Measurements from ENCODE around the gene HTR3E. TPM values are rescaled to one million over a fixed set of nuclear protein-coding genes. Genes with fewer than 3 reads are reported as not detected.

The HTR3E gene
- total RNA-seq, 1 experiment from 2014 or later = not detected

GRCh38 chr3:184078851-184079250 lies 18.0 kb upstream of the HTR3E start:
- ATAC-seq (no peak), DNase-seq (ENCODE audit: low spot score) (no peak)
- Mint-ChIP-seq H3K9me3 (peaks cover 12% of the 10 kb centered on the region), H3K4me3 (no peak overlapping the region), H3K27me3 (ENCODE audit: low read depth) (no peaks in the 10 kb centered on the region), H3K4me1 (peaks cover 5% of the 10 kb centered on the region), H3K36me3 (peaks cover 3% of the 10 kb centered on the region; the same call in 1 of the 2 replicates), H3K27ac (no peak overlapping the region)
- ChIA-PET POLR2A (no interaction called here), CTCF (no interaction called here)
- no peak for TF ChIP-seq CDX4 (CRISPR knock-in tag; IDR thresholded peaks at IDR 0.05; ENCODE audit: borderline replicate concordance)
- no peak for TF ChIP-seq E2F1 (CRISPR knock-in tag; IDR thresholded peaks at IDR 0.05)
- no peak for TF ChIP-seq ATF3 (CRISPR knock-in tag; conservative IDR thresholded peaks at IDR 0.05)
- no peak for TF ChIP-seq CBFB (CRISPR knock-in tag; IDR thresholded peaks at IDR 0.05; ENCODE audit: low read depth)
- no peak for TF ChIP-seq USF2 (CRISPR knock-in tag; IDR thresholded peaks at IDR 0.05)
- TF ChIP-seq FOXK1 (CRISPR knock-in tag; IDR thresholded peaks at IDR 0.05) = no peak
- no peak for TF ChIP-seq RELA (CRISPR knock-in tag; IDR thresholded peaks at IDR 0.05; ENCODE audit: borderline replicate concordance)
- no peak for TF ChIP-seq IRF2 (CRISPR knock-in tag; IDR thresholded peaks at IDR 0.05; ENCODE audit: borderline replicate concordance, low read depth)
- TF ChIP-seq TP53 (CRISPR knock-in tag; IDR thresholded peaks at IDR 0.05) = no peak
- no peak for TF ChIP-seq MLX (CRISPR knock-in tag; IDR thresholded peaks at IDR 0.05)
- no peak for TF ChIP-seq ARID4B (CRISPR knock-in tag; IDR thresholded peaks at IDR 0.05; ENCODE audit: borderline replicate concordance)
- TF ChIP-seq PREB (CRISPR knock-in tag; IDR thresholded peaks at IDR 0.05; ENCODE audit: borderline replicate concordance) = no peak

GRCh38 chr3:184081116-184081830 lies 15.6 kb upstream of the HTR3E start:
- Mint-ChIP-seq H3K27me3 (ENCODE audit: low read depth) (no peaks in the 10 kb centered on the region), H3K9me3 (peaks cover 12% of the 10 kb centered on the region), H3K4me3 (no peak overlapping the region), H3K36me3 (peaks cover 3% of the 10 kb centered on the region; the same call in 1 of the 2 replicates), H3K4me1 (peaks cover 5% of the 10 kb centered on the region), H3K27ac (no peak overlapping the region)
- ChIA-PET POLR2A (interaction anchor here (0.6 kb wide), 1 partner anchor 203 kb away, joined by 3 read pairs; no protein-coding TSS in a partner anchor), CTCF (interaction anchor here (1.1 kb wide), 1 partner anchor 177 kb away, joined by 3 read pairs; no protein-coding TSS in a partner anchor)
- ATAC-seq (peak; percentile 22; the same call in 1 of the 2 replicates), DNase-seq (ENCODE audit: low spot score) (no peak)
- TF ChIP-seq ATF6 (CRISPR knock-in tag; IDR thresholded peaks at IDR 0.05) = no peak
- TF ChIP-seq ATF3 (CRISPR knock-in tag; conservative IDR thresholded peaks at IDR 0.05) = no peak
- TF ChIP-seq TEAD1 (CRISPR knock-in tag; IDR thresholded peaks at IDR 0.05) = no peak
